Testis (tissue), 2 donors: ENCODE data around the gene HTT.

Source experiments
- CTCF ChIP-seq, 3 experiments: fragments of 450-650 bp in 2 of 3; fragments of 200-600 bp in 1 of 3; sonication (generic) in 1 of 3; IDR thresholded peaks; one replicate each; pipeline ENCODE4 v1.5.1; 2016 to 2019; ENCODE audit warnings: antibody characterized with exemption in 3 of 3, mild to moderate bottlenecking in 2 of 3, moderate library complexity in 1 of 3
- POLR2A ChIP-seq: fragments of 450-650 bp; IDR thresholded peaks from one replicate; pipeline ENCODE4 v1.6.1; 2017; ENCODE audit warnings: antibody characterized with exemption, mild to moderate bottlenecking, moderate library complexity

GRCh38 chr4:3276986-3277385 is 202.5 kb downstream of the HTT start:
- TF ChIP-seq POLR2A = no peak
- no peak for TF ChIP-seq CTCF (IDR thresholded peaks at IDR 0.05)
